K562 (cell line): ENCODE measurements around the gene ENTREP3. TPM values are rescaled to one million over a fixed set of nuclear protein-coding genes. Genes with fewer than 3 reads are reported as not detected.

Source experiments
- BHLHE40 ChIP-seq: IDR thresholded peaks from 2 replicates; pipeline ENCODE4 v1.6.1; 2011; ENCODE audit warnings: low read length, improper control_type of control experiment
- CHD7 ChIP-seq: fragments of 200-600 bp; sonication (generic); IDR thresholded peaks from one replicate; pipeline ENCODE4 v1.6.1; 2012; ENCODE audit warnings: mild to moderate bottlenecking, low read depth, low read length, inconsistent platforms
- HMG20A ChIP-seq: fragments of 450-650 bp; formaldehyde crosslinking; conservative IDR thresholded peaks from 2 replicates; pipeline ENCODE4 v1.4.0; 2020; ENCODE audit warnings: mild to moderate bottlenecking, mixed read lengths
- IRF2 ChIP-seq: sonication (generic); formaldehyde crosslinking; IDR thresholded peaks from 2 replicates; pipeline ENCODE4 v1.8.1; 2022; ENCODE audit warnings: mild to moderate bottlenecking, missing genetic modification reagents
- MBD1 ChIP-seq: fragments of 250-450 bp; sonication (Bioruptor Pico); IDR thresholded peaks from 2 replicates; pipeline ENCODE4 v1.8.0; 2022; ENCODE audit warnings: inconsistent platforms
- NFE2L1 ChIP-seq: fragments of 450-650 bp; IDR thresholded peaks from 2 replicates; pipeline ENCODE4 v1.6.1; 2016; ENCODE audit warnings: missing genetic modification characterization, low read depth, mild to moderate bottlenecking, missing compliant biosample characterization, moderate library complexity, borderline replicate concordance
- RAD21 ChIP-seq, 2 experiments: fragments of 250-450 bp in 1 of 2; fragments of 450-650 bp in 1 of 2; sonication (Bioruptor Pico) in 1 of 2; formaldehyde crosslinking in 1 of 2; IDR thresholded peaks in 1 of 2; conservative IDR thresholded peaks in 1 of 2; 2 replicates each; pipeline versions ENCODE4 v1.4.0 to v1.8.0; 2020 to 2022; ENCODE audit warnings: mild to moderate bottlenecking in 2 of 2, moderate library complexity in 1 of 2
- RBM39 ChIP-seq: fragments of 200-400 bp; formaldehyde crosslinking; optimal IDR thresholded peaks from 2 replicates; pipeline ENCODE3; 2018; ENCODE audit warnings: low read depth, low read length
- TAL1 ChIP-seq: fragments of 450-650 bp; IDR thresholded peaks from 2 replicates; pipeline ENCODE4 v1.6.1; 2016; ENCODE audit warnings: mild to moderate bottlenecking
- polyA plus RNA-seq, 8 experiments: library from polyadenylated mRNA; depleted of rRNA in 4 of 8; stranded (reverse) in 5 of 8; unstranded in 3 of 8; fragments of >200 nt; fragmentation: Nextera tagmentation in 2 of 8; fragmentation: Illumina TruSeq in 1 of 8; extraction: Ambion mirVana in 2 of 8; extraction: Trizol in 1 of 8; gene quantifications; 2 replicates each; pipeline versions ENCODE4 v1.2.1 to v1.2.3, GENCODE V29; 2011 to 2014; ENCODE audit warnings: inconsistent platforms in 1 of 8, missing spikeins in 1 of 8
- total RNA-seq, 7 experiments: library from RNA; depleted of rRNA in 6 of 7; stranded (reverse); fragments of >200 nt in 6 of 7; fragmentation: Illumina TruSeq in 2 of 7; extraction: Trizol in 2 of 7; gene quantifications; 2 replicates each; pipeline versions ENCODE4 v1.2.1 to v1.2.3, GENCODE V29; 2011 to 2021; ENCODE audit warnings: low replicate concordance in 1 of 7
- TF ChIP-seq, protein P1 (sequence below): fragments of 450-650 bp; formaldehyde crosslinking; IDR thresholded peaks from 2 replicates; pipeline ENCODE4 v1.4.0; 2020; ENCODE audit warnings: mild to moderate bottlenecking, moderate library complexity

ENTREP3 gene
- total and polyA plus RNA-seq, 9 of the 15 experiments (the other 6 are each of a cell fraction or from before 2014, with no cell fraction given), result 1.9 to 41.8 (median 5.9) TPM

DNA sequence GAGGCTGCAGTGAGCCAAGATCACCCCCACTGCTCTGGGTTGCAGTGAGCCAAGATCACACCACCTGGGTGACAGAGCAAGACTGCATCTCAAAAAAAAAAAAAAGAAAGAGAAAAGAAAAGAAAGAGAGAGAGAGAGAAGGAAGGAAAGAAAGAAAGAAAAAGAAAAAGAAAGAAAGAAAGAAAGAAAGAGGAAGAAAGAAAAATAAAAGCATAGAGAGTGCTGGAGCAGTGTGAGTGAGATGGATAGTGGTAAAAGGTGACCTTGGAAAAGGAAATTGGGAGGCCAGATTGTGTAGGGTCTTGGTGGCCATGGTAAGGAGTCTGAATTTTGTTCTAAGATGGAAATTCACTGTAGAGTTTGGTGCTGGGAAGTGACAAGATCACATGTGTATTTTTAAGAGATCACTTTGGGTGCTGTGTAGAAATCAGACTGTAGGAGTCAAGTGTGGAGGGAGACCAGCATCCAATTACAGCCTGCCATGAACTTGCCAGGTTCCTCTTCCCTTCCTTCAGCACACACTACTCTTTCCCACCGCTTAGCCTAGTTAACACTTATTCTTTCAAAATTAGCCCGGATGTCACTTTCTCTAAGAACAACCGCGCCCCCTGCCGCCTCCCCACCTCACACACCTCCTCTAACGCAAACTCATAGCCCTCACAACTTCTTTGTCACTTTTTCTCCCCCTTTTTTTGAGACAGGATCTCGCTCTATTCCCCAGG lies 28.9 kb downstream of the ENTREP3 start (continued):
- TF ChIP-seq CHD7 (no peak), TAL1 (no peak), HMG20A (CRISPR knock-in tag) (no peak), IRF2 (CRISPR knock-in tag) (no peak), BHLHE40 (0 out of 2 replicates have a peak, but pooled peaks have one; percentile 12), RAD21 (CRISPR knock-in tag; conservative IDR thresholded peaks at IDR 0.05 in 1 of 2, IDR thresholded peaks at IDR 0.05 in 1 of 2) (peak; percentile 76 to 79), NFE2L1 (tag) (0 out of 2 replicates have a peak, but pooled peaks have one; percentile 8), RBM39 (peak; percentile 17), MBD1 (CRISPR knock-in tag) (no peak)
- TF ChIP-seq, protein P1, sequence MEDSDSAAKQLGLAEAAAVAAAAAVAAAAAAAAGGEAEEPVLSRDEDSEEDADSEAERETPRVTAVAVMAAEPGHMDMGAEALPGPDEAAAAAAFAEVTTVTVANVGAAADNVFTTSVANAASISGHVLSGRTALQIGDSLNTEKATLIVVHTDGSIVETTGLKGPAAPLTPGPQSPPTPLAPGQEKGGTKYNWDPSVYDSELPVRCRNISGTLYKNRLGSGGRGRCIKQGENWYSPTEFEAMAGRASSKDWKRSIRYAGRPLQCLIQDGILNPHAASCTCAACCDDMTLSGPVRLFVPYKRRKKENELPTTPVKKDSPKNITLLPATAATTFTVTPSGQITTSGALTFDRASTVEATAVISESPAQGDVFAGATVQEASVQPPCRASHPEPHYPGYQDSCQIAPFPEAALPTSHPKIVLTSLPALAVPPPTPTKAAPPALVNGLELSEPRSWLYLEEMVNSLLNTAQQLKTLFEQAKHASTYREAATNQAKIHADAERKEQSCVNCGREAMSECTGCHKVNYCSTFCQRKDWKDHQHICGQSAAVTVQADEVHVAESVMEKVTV (CRISPR knock-in tag), result peak; percentile 46
